HG02870 (cell line): ENCODE results near the gene MCF2L.

Source experiments
- ATAC-seq: cut with Tn5 transposase; IDR thresholded peaks from one replicate; pipeline ENCODE4 v1.9.1; 2021; ENCODE audit warnings: mild to moderate bottlenecking, moderate library complexity; ENCODE audit not compliant: unreplicated experiment

The MCF2L gene

DNA sequence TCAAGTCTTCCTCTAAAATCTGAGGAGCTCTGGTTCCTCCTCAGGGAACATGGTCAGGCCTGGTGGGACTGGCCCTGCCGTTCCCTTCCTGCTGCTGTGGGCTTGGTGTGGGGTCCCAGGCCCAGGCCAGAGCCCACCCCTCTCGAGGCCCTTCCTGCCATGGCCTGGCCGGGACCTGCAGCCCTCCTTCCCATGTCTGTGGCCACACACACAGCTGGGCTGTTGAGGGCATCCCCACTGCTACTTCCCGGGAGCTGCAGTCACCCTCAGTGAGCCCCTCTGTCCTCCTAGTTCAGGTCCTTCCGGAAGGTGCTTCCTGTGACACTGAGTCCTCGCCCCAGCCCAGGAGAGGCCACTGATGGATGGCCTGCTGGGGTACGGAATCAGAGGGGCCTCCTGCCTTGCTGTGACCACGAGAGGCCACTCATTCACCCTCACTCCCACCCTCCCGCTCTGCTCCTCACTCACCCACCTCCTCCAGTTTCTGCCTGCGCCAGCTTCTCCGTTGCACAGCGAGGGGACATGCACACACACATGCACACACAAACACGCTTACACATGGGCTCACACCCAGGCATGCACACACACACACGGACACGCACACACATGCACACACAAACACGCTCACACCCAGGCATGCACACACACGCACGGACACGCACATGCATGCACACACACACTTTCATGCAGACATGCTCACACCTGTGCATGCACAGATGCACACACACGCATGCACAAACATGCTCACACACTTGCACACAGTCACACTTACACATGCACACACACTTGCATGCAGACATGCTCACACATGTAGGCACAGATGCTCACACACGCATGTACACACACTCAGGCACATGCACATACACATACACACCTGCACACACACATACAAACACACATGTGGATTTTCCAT lies 7.3 kb upstream of the MCF2L start:
- no peak for ATAC-seq

- no peak for ATAC-seq
Observed at GRCh38 chr13:112962396-112962795, 6.6 kb upstream of the MCF2L start.

DNA sequence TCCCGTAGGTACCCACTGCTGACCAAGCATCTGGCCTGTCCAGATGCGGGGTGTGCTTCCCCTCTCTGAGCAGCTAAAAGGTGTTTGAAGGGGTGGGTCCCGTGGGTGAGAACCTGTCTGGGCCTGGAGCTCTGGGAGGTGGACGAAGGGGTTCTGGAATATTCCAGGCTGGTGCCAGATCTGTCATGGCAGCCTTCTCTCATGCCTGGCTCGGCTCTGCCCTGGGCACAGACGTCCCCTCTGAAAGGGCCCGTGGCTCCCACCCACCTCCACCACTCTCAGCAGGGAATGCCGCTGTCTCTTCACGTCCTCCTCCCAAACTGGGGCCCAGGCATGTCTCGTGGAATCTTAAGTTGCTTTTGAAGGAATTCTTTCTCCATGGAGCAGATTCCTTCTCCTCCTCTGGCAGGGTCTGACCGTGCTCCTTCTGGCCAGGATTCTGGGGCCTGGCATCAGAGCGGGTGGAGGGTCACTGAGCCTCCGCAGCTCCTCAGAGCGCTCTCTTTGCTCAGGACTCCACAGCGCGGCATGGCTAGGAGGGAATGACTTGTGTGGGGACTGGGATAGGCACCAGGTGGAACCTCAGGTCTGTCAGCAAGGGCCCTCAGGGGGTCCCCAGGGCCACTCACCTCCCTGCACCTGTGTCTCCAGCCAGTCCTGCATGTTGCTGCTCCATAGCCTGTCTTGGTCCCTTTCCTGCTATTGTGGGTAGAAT lies 5.9 kb upstream of the MCF2L start:
- ATAC-seq = no peak

DNA sequence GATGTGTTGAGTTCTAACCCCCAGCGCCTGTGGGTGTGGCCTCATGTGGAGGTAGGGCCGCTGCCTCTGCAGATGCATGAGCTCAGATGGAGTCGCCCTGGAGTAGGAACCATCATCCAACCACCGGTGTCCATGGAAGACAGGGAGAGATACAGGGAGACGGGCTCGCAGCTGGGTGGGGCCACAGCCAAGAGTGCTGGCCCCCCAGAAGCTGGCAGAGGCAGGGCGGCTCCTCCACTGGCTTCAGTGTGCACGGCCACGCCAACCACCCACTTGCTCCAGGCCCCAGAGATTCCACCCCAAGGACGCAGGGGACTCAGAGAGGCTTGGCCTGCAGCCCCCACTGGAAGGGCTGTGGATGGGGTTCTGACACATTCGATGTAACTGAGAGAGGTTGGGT lies 5.4 kb upstream of the MCF2L start:
- ATAC-seq = no peak

DNA sequence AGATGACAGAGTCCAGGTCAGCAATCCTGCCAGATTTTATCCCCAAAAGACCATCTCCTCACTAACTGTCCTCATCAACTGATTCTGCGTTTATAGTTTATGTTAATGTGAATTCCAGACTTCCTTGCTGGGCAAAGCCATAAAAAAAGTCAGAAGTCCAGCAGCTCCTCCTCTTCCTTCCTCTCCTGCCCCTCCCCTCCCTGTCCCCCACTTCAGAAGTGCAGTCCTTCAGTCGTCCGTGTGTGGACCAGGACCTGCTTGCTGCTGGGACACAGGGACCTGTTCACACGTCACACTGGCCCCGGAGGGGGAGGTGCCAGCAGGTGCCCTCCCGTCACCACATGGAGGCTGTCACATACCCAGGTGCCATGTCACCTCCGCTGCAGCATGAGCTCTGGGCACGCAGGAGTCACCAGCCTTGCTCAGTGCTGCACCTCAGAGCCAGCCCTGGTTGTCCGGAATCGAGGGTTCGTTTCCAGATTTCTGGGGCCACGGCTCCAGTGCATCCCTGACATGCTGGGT lies 4.0 kb upstream of the MCF2L start:
- ATAC-seq = no peak

GRCh38 chr13:112965573-112966115 lies 3.4 kb upstream of the MCF2L start:
- ATAC-seq = no peak

GRCh38 chr13:112966776-112967175 lies 2.2 kb upstream of the MCF2L start:
- ATAC-seq = no peak

- no peak for ATAC-seq
Observed at GRCh38 chr13:112967686-112968379, 1.2 kb upstream of the MCF2L start.

- ATAC-seq = no peak
Observed at GRCh38 chr13:112968380-112968909, 569 bp upstream of the MCF2L start.

DNA sequence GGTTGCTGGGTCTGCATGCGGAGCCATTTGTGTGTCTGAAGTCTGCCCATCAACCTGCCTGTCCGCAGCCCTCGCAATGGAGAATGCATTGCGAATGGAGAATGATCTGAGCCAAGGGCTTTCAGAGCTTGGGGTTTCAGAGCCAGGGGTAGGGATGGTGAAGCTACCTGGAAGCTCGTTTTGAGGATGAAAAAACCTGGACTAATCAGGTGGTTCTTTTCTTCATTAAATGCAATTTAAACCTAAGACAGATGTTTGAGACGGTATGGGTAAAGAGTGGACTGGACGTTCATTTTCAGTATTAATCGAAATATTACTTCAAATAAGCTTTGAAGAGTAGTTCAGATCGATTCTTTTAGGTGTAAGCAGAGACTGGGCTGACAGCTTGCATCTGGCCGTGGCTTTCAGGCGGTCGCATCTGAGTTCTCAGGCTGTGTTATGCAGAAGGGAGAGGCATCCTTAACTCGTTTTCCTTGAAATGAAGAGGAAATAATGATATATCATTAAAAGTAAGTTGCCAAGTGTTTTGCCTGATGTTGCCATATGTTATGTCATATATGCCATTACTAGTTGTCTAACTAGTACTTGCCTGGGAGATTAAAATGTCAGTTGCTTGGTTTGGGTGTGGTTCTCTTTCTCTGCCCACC lies 801 bp downstream of the MCF2L start:
- no peak for ATAC-seq

- no peak for ATAC-seq
Observed at GRCh38 chr13:112970552-112971287, 1.7 kb downstream of the MCF2L start.

GRCh38 chr13:112971288-112971643 lies 2.3 kb downstream of the MCF2L start:
- ATAC-seq = no peak

- ATAC-seq = no peak
Observed at GRCh38 chr13:112972258-112972657, 3.2 kb downstream of the MCF2L start.

GRCh38 chr13:112972867-112973576 lies 4.0 kb downstream of the MCF2L start:
- ATAC-seq = no peak

DNA sequence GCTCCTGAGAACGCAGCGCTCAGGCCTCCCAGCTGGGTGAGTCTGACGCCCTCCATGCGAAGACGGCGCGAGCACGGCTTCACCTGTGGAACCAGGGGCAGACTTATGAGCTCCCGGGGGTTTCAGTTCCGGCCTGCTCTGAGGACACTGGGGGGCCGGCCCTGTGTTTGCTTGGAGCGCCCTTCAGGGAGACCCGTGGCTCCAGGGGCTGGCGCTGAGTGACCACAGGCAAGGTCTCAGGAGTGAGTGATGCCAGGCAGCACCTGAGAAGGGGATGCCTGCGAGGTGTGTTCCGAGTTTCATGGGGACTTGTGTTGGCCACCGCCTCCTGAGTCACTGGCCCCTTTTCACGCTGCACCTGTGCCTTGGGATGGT lies 4.5 kb downstream of the MCF2L start:
- ATAC-seq = no peak

DNA sequence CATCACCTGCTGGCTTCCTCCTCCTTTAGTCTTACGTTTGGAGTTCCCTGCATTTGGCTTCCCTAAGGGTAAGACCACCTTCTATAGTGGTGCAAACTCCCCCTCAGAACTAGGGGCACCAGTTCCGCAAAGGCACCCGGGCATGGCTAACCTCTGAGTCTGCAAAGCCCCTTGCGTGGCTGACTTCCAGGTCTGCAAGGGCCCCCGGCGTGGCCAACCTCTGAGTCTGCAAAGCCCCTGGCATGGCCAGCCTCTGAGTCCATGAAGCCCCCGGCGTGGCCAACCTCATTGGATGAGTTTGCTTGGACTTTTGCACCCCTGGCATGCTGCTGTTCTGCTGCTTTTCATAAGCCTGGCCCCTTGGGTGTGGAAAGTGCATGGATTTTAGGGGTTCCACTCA lies 5.1 kb downstream of the MCF2L start:
- ATAC-seq = no peak

GRCh38 chr13:112974671-112975070 lies 5.7 kb downstream of the MCF2L start:
- ATAC-seq = no peak

- ATAC-seq = no peak
Observed at GRCh38 chr13:112975401-112975939, 6.5 kb downstream of the MCF2L start.

DNA sequence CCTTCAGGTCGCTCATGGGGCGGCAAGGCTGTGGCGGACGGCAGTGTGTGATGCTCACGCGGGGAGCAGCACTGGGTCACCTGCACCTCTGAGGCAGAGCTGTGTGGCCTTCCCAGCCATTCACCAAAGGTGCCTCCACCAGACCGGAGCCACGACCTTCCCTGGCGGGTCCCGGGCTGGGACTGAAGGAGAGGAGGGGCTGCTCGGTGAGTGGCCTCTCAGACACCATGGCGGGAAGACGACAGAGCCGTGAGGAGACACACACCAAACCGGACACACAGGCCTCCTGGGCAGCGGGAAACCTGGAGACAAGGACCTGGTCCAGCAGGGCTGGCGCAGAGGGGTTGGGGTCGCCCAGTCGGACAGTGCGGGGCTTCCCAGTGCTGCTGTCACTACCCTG lies 7.5 kb downstream of the MCF2L start:
- no peak for ATAC-seq
